ENCODE measurements around the gene NADSYN1. TPM values are rescaled to one million over a fixed set of nuclear protein-coding genes. Genes with fewer than 3 reads are reported as not detected.

Gene NADSYN1
- polyA plus RNA-seq, 5 donors = 44.4 to 81.0 (median 64.1) TPM

DNA sequence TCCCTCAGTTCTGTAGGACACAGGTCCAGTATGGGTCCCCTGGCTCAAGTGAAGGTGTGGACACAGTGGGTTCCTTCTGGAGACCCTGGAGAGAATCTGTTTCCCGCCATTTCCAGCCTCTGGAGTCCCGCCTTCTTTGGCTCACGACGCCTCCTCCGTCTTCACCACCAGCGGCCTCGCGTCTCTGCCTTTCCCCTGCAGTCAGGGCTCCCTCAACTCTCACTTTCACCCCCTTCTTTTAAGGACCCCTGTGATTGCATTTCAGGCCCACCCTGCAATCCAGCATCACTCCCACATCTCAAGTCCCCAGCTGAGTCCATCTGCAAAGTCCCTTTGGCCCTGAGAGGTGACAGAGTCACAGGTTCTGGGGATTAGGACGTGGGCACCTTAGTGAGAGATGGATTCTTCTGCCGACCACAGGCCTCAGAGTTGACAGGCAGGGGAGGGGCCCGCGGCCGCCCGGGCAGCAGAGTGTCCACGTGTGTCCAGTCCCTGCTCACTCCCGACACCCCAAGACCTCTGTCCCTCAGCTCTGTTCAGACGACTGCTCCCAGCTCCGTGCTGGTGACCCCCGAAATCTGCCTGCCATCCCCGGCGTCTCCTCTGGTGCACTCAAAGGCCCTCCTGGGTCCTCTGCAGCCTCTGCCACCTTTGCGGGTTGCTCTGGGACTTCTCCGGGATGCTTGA lies 37.2 kb downstream of the NADSYN1 start:
- DNase-seq = no peak

DNA sequence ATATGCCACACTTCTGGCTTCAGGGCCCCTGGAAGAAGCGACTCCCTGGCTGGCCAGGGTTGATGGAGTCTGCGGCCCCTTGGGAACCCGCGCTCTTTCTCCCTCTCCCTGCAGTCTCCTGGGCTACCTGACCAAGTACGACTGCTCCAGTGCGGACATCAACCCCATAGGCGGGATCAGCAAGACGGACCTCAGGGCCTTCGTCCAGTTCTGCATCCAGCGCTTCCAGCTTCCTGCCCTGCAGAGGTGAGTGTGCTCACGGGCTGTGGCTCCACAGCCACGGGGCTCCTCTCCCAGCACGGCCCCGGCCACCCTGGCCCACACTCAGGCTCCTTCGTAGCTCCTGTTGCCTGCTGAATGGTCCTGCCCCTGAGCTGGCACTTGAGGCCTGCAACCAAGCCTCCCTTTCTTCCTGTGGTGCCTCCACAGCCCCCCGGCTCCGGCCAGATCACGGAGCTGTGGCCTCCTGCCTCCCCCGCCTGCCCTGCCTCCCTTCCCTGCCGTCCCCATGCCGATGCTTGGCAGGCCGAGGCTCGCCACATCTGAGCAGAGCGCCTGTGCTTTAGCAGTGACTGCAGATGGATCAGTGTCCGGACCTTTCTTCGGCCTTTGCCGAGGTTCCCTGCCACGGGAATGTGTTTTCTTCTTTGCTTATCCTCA lies 37.9 kb downstream of the NADSYN1 start:
- no peak for DNase-seq

DNA sequence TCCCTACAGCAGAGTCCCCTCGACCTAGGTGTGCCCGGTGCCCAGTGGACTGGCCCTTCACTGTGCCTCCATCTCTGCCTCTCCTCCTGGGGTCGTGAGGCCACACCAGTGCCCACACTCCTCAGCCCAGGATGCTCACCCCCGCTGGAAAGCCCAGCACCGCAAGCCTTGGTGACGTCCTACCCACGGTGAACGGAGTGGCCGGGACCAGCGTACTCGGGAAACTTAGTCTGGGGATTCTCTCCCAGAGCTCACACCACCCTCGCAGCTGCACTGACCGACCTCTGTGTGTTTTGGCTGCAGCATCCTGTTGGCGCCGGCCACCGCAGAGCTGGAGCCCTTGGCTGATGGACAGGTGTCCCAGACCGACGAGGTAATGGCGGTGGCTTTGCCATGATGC lies 38.5 kb downstream of the NADSYN1 start:
- DNase-seq = no peak

DNA sequence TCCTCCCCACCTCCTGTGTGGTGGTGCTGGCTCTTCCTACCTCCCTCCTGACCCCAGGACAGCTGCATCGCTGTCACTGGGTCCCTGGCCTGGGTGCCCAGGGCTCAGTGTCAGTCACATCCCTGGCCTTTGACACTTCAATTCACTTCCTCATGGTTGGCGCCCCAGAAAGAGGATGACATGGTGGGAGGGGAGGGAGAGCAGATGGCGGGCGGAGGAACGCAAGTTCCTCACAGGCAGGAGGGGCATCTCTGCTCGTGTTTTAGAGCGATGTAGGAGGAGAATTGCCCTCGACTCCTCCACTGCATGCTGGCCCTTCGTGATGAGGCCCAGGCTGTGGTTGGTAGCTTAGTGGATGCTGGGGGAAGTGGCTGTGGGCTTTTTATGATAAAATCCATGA lies 38.9 kb downstream of the NADSYN1 start:
- DNase-seq = no peak

DNA sequence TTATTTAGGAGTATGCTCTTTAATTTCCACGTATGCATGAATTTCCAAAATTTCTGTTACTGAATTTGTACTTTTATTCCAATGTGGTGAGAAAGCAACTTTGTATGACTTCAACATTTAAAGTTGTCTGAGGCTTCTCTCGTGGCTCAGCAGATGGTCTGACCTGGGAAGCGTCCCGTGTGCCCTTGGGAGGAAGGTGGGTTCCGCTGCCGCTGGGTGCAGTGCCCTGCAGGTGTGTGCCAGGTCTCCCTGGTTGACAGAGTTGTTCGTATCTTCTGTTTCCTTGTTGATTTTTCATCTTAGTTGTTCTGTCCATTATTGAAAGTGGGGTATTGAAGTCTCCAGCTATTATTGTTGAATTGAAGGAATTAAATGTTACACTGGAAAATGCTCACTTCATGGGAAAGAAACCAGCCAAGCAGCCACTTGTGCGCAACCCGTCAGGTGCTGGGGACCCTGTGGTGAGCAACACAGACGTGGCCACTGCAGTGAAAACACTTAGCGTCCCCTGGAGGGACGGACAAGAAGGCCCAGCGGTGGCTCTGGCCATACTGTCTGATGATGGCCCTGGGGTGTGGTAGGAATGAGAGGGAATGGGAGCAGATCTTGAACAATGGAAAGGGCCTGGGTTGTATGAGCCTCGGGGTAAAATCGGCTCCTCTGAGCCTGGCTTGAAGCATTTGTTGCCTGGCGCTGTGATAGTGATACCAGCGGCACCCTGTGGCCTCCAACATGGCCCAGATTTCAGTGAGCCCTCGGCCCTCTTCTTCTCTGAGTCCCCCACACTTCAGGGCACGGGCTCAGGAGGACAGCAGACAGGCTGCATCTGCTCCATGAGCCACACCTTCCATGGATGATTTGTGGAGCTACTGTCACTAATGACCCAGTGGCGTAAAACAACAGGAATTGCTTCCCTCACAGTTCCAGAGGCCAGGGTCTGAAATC lies 42.6 kb downstream of the NADSYN1 start:
- DNase-seq = no peak

DNA sequence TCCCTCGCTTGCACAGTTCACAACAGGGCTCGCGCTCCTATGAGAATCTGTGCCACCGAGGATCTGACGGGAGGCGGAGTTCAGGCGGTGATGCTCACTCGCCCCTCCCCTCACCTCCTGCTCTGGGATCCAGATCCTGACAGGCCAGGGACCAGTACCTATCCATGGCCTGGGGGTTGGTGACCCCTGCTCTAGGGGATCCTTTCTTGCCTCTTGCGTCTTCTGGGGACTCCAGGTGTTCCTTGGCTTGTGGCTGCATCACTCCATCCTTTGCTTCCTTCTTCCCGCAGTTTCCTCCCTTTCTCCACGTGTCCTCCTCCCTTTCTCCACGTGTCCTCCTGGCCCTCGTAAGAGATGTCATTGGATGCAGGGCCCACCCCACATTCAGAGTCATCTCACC lies 43.4 kb downstream of the NADSYN1 start:
- no peak for DNase-seq

DNA sequence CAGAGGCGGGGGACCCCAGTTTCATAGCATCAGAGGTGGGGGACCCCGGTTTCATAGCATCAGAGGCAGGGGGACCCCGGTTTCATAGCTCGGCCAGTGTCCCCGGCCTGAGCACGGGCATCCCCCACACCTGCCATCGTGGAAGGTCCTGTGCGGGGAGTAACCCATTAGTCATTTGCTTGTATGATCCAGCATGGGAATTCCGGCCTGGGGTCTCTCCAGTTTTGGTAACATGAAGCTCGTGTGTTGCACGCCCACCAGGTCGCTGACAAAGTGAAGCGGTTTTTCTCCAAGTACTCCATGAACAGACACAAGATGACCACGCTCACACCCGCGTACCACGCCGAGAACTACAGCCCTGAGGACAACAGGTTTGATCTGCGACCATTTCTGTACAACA lies 45.1 kb downstream of the NADSYN1 start:
- DNase-seq = no peak

DNA sequence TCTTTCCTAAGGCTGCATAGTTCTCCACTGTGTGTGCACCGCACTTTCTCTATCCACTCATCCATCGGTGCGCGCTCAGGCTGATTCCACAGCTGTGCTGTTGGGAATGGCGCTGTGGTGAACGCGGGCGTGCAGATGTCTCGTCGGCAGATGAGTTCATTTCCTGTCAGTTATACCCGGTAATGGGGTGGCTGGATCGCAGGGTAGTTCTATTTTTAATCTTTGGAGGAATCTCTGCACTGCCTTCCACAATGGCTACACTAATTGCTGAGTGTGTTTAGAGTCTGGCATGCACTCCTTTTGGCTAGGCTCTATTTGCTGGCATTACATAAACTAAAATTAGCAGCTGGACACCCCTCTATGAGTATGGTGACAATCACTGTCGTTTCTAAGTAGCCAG lies 46.1 kb downstream of the NADSYN1 start:
- no peak for DNase-seq

DNA sequence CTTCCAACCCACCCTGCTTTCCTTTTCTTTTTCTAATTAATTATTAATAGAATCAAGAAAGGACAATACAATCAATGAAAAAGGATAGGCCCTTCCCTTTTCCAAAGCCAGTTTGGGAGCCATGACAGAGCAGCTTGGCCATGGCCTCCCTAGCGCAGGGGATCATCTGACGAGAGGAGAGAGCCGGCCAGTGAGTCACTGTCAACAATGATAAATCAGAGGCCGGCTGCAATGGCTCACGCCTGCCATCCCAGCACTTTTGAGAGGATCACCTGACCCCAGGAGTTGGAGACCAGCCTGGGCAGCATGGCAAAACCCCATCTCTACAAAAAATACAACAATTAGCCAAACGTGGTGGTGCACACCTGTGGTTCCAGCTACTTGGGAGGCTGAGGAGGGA lies 46.5 kb downstream of the NADSYN1 start:
- no peak for DNase-seq

DNA sequence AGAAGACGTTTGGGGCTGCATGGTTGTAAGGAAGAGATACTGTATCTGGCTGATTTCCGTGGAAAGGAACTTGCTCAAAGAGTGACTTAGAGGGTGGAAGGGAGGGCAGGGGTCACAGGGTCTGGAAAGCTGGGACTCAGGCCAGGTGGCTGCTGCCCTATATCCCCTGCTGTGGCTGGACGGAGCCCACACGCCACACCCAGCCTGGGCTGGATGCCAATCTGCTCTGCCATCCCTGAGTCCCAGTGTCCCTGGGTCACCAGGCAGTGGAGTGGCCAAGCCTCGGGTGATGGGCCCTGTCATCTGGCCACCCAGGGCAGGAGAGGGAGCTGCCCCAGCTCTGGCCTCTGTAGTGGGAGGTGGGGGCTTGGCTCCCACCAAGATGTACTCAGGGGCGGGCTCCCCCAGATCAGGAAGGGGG lies 47.6 kb downstream of the NADSYN1 start:
- no peak for DNase-seq

DNA sequence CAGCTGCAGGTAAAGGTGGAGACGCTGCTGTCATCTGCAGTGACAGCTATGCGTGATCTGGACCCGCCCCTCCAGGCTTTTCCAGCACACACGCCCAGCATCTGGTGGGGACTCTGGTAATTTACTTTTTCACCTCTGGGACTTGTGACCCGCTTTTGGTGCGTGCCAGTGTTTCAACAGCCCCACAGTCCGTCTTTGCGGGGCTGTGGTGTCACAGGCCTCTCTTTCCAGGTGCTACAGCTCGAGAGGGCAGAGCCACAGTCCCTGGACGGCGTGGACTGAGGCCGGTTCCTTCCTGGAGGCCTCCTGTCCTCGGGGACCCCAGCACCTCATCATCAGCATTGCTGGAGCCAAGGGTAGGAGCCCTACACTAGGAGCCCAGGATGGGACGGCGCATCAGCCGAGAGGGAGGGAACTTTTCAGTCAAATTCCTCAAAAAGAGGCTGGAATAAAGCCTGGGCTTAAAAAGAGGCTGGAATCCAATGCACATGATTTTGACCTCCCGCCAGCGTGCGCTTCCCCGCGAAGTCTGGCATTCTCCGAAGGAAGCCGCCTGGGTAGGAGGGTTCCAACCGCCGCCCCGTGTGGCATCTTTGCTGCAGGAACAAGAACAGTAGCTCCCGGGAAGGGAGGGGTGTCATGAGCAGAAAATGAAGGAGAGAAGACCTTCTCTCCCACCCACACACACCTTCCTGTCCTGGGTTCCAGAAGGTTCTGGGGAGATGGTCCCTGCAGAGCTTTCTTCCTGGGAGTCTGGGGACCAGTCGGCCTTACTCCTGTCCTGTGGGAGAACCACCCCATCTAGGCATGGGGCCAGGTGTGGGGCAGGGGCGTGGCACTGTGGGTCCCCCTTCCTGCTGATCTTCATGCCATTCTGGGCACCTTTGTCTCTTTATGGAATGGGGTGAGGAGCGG lies 48.3 kb downstream of the NADSYN1 start:
- no peak for DNase-seq

DNA sequence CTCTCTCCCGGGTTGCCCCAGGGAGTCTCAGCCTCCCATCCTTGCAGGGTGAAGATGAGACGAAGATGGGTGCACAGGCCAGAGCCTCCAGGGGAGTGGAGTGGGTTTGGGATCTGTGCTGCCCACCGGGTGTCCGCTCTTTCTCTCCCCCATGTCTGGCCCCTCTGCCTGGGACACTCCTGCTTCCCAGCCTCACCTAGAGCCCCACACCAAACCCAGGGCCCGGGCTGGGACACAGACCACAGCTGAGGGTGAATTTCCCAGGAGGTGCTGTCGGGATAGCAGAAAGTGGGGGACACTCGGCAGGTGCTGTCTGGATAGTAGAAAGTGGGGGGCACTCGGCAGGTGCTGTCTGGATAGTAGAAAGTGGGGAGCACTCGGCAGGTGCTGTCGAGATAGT lies 49.0 kb downstream of the NADSYN1 start:
- no peak for DNase-seq

DNA sequence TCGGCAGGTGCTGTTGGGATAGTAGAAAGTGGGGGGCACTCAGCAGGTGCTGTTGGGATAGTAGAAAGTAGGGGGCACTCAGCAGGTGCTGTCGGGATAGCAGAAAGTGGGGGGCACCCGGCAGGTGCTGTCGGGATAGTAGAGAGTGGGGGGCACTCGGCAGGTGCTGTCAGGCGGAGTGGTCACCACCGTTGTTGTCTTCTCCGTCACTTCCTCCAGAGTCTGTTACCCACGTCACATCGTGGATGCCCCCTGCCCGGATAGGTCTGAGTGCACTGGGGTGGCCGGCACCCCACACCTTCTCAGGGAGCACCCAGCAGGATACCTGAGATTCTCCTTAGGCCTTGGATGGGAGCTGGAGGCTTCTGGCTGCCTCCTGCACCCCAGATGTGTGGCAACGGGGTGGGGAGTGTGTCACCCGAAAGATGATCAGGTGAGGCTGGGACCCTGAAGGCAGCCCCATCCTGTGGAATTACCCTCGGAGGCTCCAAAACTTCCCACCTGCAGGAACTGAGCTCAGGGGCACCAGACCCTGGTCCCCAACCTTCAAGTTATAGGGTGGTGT lies 50.0 kb downstream of the NADSYN1 start:
- no peak for DNase-seq

DNA sequence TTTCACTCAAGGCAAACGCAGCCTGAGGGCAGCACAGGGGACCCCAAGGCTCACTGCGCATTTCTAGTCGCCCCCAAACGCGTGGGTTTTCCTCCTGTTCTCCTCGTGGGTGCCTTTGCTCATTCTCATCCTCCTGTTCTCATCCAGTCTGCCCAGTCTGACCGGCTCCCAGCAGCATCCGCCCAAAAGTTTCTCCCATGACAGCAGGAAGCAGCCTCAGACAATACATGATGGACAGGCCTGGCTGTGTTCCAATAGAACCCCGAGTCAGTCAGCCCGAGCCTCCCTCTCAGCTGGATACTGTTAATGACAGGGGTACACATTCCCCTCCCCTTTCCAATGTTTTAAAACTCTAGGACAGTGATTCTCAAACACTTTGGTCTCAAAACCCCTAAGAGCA lies 51.5 kb downstream of the NADSYN1 start:
- no peak for DNase-seq

DNA sequence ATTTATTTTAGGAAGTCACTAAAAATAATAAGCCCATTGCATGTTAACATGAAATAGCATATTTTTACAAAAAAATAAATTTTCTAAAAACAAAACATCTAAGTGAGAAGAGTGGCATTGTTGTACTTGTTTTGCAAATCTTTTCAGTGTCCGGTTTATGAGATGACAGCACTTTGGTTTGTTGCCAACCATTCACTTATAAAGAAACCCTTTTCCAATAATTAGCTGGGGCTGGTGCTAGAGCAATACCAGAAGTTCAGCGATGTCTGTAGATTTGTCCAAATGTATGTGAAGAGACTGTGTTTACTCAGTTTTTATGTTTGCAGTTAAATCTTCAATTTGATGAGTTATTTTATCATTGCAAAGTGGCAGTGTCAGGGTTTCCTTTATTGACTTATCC lies 52.0 kb downstream of the NADSYN1 start:
- DNase-seq = no peak

DNA sequence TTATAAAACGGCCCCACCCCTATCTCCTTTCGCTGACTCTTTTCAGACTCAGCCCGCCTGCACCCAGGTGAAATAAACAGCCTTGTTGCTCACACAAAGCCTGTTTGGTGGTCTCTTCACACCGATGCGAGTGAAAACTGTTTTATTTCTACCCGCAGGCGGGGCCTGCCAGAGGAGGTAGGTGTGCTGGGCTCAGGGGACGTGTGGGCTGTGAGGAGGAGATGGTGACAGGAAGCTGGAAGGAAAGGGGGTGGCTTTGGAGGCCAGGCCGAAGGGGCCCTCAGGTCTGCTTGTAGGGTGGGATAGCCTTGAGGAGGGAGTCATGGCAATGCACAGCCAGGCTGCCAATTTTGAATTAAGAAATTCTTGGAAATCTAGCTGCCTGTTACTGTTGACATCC lies 52.8 kb downstream of the NADSYN1 start:
- no peak for DNase-seq

DNA sequence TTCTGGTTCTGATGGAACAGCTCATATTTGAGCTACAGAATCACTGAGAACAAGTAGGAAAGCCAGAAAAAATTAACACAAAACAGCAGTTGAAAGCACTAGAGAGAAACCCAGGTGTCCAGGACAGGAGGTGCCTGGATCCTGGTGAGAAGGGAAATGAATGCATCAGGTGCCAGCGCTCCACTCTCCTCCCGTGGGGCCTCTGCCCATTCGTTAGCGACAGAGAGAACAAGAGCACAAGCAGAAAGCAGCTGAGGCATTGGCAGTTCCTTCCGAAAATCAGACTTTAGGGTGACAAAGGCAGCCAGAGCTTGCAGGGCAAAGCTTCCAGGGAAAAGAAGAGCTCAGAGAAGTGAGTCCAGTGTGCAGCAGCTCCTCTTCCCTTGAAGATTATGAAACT lies 54.1 kb downstream of the NADSYN1 start:
- DNase-seq = no peak

DNA sequence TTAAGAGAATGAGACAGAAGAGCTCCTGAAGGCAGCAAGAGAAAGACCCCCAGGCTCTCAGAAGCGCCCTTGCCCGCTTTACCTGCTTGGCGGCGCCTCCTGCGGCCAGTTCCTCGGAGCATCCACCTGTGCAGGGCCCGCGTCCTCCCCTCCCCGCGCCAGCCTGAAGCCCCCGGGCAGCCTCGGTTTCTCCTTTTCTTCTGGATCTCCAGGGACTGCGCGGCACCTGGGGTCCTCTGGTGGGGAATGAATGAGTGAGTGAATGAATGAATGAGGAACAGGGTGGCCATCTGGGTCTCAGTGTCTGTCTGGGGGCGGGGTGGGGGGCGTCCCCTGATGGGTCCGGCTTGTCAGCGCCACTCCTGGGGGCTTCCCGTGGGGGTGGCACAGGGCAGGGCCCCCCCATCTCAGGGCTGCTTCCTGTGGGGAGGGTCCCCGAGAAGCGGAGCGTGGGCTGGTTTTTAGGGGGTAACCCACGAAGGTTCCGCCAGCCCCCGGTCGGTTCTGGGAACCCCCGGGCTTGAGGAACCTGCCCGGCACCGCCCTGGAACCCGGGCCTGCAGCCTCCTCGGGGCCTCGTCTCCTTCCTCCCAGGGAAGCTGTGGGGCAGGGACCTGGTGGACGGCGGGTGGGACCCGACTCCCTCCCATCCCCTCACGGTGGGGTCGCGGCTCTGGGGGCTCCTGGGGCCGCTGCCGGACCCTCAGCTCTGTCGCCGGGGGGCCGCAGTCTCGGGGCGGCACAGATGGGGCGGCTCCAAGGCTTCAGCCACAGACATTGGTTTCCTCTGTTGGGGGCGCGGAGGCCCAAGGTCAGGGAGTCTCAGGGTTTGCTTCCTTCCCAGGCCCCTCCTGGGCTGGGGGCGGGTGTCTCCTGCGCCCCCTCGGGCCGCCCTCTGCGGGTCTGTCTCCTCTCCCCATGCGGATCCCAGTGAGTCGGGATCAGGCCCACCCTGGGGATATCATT lies 65.8 kb downstream of the NADSYN1 start:
- no peak for DNase-seq

DNA sequence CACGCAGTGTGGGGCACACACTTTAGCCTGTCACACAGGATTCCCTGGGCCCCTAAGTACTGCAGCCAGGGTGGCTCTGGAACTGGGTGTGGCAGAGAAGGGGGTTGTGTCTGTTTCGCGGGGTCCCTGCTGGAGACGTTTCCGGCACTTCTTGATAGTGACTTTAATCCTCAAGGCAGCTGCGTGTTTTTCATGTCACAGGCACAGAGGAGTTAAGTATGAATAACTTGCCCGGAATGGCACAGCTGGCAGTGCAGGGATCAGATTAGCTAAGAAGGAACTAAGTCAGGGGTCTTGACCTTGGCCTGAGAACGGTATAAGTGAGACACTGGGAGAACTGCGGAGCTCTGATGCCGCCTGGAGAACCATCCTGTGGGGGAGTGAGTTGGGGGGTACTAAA lies 66.5 kb downstream of the NADSYN1 start:
- no peak for DNase-seq
